Neural progenitor cell (in vitro differentiated cells): Measurements from ENCODE around the gene SYNDIG1. TPM values are rescaled to one million over a fixed set of nuclear protein-coding genes. Genes with fewer than 3 reads are reported as not detected.

Experiments used
- DNase-seq: peaks from one replicate; pipeline ENCODE4 v3.0.0-alpha.2; 2016; ENCODE audit warnings: low spot score
- H2AFZ ChIP-seq: fragments of 200-600 bp; sonication (generic); replicated peaks from 2 replicates; pipeline ENCODE4 v1.6.1; 2016; ENCODE audit warnings: antibody characterized with exemption
- H3F3A ChIP-seq: fragments of 200-600 bp; sonication (generic); 2 replicates; pipeline ENCODE4 v1.6.1; 2016; ENCODE audit warnings: antibody characterized with exemption, low read depth
- H3K27ac ChIP-seq: fragments of 200-600 bp; sonication (generic); 2 replicates; pipeline ENCODE4 v1.5.1; 2016; ENCODE audit warnings: mild to moderate bottlenecking
- H3K27me3 ChIP-seq: fragments of 200-600 bp; sonication (generic); 2 replicates; pipeline ENCODE4 v1.6.1; 2016; ENCODE audit warnings: mild to moderate bottlenecking, moderate library complexity
- H3K36me3 ChIP-seq: fragments of 200-600 bp; sonication (generic); 2 replicates; pipeline ENCODE4 v1.5.1; 2016
- H3K4me1 ChIP-seq: fragments of 200-600 bp; sonication (generic); 2 replicates; pipeline ENCODE4 v1.6.1; 2016; ENCODE audit warnings: mixed run types
- H3K4me2 ChIP-seq: fragments of 200-600 bp; sonication (generic); 2 replicates; pipeline ENCODE4 v1.6.1; 2016
- H3K4me3 ChIP-seq: fragments of 200-600 bp; sonication (generic); 2 replicates; pipeline ENCODE4 v1.5.1; 2016
- H3K79me2 ChIP-seq: fragments of 200-600 bp; sonication (generic); 2 replicates; pipeline ENCODE4 v1.6.1; 2016; ENCODE audit warnings: low read depth
- H3K9ac ChIP-seq: fragments of 200-600 bp; sonication (generic); 2 replicates; pipeline ENCODE4 v1.6.1; 2016
- H3K9me3 ChIP-seq: fragments of 200-600 bp; sonication (generic); 2 replicates; pipeline ENCODE4 v1.5.1; 2016; ENCODE audit warnings: low read depth
- H4K20me1 ChIP-seq: fragments of 200-600 bp; sonication (generic); 2 replicates; pipeline ENCODE4 v1.6.1; 2016; ENCODE audit warnings: low read depth
- H3K27ac Mint-ChIP-seq: 3 replicates; pipeline ENCODE4 v1.8.0; 2021; ENCODE audit warnings: mixed read lengths
- H3K27me3 Mint-ChIP-seq: 2 replicates; pipeline ENCODE4 v1.8.0; 2022; ENCODE audit warnings: low read depth, mild to moderate bottlenecking, inconsistent platforms, moderate library complexity, mixed read lengths; ENCODE audit not compliant: insufficient read depth
- H3K36me3 Mint-ChIP-seq: 3 replicates; pipeline ENCODE4 v1.8.0; 2021; ENCODE audit warnings: mixed read lengths
- H3K4me1 Mint-ChIP-seq: 3 replicates; pipeline ENCODE4 v1.8.0; 2021; ENCODE audit warnings: mixed read lengths
- H3K4me3 Mint-ChIP-seq: 3 replicates; pipeline ENCODE4 v1.8.0; 2021; ENCODE audit warnings: mild to moderate bottlenecking, moderate library complexity, mixed read lengths
- H3K9me3 Mint-ChIP-seq: 3 replicates; pipeline ENCODE4 v1.8.0; 2020; ENCODE audit warnings: mixed read lengths
- EZH2 ChIP-seq: fragments of 200-600 bp; sonication (generic); IDR thresholded peaks from 2 replicates; pipeline ENCODE4 v1.6.1; 2017; ENCODE audit warnings: antibody characterized with exemption, mild to moderate bottlenecking, moderate library complexity
- EZH2phosphoT487 ChIP-seq: fragments of 200-600 bp; sonication (generic); IDR thresholded peaks from 2 replicates; pipeline ENCODE4 v1.6.1; 2017; ENCODE audit warnings: antibody characterized with exemption
- total RNA-seq: library from RNA; depleted of rRNA; stranded (reverse); fragments of >200 nt; gene quantifications from 2 replicates; pipeline ENCODE4 v1.2.3, GENCODE V29; 2015; ENCODE audit warnings: low replicate concordance
- TF ChIP-seq, protein P1 (sequence below): fragments of 200-600 bp; sonication (generic); IDR thresholded peaks from 2 replicates; pipeline ENCODE4 v1.5.1; 2017; ENCODE audit warnings: antibody characterized with exemption, mild to moderate bottlenecking

Gene SYNDIG1
- total RNA-seq, 1 donor from 2014 or later: 1.0 TPM

DNA sequence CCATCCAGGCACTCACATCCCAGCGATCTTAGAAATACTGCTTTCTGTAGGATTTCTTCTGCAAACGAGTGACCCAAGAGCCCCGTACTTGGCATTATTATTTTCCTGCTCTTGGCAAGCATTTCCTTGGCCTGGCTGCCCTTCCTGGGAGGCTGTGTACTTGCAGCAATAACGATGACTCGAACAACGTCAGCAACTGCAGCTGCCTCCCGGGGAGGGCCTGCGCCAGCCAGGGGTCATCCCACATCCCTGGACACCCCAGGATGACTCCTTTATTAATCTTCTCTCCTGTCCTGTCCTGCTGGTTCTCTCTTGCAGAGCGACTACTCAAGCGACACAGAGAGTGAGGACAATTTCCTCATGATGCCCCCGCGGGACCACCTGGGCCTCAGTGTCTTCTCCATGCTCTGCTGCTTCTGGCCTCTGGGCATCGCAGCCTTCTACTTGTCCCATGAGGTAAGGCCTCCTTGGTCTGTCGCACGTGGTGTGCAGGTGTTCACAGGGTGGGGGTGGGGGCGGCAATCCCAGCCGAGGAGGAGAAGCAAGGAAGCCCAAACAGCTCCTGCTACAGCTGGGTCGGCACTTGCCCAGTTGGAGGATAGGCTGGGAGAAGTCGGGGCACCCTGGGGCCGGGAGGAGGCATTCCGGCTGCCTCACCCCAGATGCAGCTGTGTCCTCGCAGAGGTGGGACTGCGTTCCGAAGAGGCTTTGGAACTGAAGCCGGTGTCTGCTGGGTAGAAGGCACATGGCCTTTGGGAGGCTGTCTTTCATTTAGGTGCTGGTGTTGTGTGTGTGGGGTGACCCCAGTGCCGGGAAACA lies 115.3 kb downstream of the SYNDIG1 start:
- H3K36me3 ChIP-seq: no peaks in the 10 kb centered on the region
- H3F3A ChIP-seq: no peaks in the 10 kb centered on the region
- no peak overlapping the region for H2AFZ ChIP-seq
- TF ChIP-seq EZH2phosphoT487 (no peak), EZH2 (no peak)
- TF ChIP-seq, protein P1, sequence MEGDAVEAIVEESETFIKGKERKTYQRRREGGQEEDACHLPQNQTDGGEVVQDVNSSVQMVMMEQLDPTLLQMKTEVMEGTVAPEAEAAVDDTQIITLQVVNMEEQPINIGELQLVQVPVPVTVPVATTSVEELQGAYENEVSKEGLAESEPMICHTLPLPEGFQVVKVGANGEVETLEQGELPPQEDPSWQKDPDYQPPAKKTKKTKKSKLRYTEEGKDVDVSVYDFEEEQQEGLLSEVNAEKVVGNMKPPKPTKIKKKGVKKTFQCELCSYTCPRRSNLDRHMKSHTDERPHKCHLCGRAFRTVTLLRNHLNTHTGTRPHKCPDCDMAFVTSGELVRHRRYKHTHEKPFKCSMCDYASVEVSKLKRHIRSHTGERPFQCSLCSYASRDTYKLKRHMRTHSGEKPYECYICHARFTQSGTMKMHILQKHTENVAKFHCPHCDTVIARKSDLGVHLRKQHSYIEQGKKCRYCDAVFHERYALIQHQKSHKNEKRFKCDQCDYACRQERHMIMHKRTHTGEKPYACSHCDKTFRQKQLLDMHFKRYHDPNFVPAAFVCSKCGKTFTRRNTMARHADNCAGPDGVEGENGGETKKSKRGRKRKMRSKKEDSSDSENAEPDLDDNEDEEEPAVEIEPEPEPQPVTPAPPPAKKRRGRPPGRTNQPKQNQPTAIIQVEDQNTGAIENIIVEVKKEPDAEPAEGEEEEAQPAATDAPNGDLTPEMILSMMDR: no peak
- H3K27ac Mint-ChIP-seq: no peak overlapping the region
- H3K36me3 Mint-ChIP-seq: no peaks in the 10 kb centered on the region
- H3K4me2 ChIP-seq: no peak overlapping the region
- H3K9me3 ChIP-seq: no peaks in the 10 kb centered on the region
- no peak overlapping the region for H3K4me3 Mint-ChIP-seq
- H3K79me2 ChIP-seq: no peaks in the 10 kb centered on the region
- H3K4me1 ChIP-seq: no peaks in the 10 kb centered on the region
- H4K20me1 ChIP-seq: no peaks in the 10 kb centered on the region
- H3K4me1 Mint-ChIP-seq: peaks cover 7% of the 10 kb centered on the region
- H3K4me3 ChIP-seq: no peak overlapping the region
- no peaks in the 10 kb centered on the region for H3K27me3 ChIP-seq
- H3K9me3 Mint-ChIP-seq: no peaks in the 10 kb centered on the region
- H3K27ac ChIP-seq: no peak overlapping the region
- no peak overlapping the region for H3K9ac ChIP-seq
- H3K27me3 Mint-ChIP-seq: peaks cover 6% of the 10 kb centered on the region
- no peak for DNase-seq

DNA sequence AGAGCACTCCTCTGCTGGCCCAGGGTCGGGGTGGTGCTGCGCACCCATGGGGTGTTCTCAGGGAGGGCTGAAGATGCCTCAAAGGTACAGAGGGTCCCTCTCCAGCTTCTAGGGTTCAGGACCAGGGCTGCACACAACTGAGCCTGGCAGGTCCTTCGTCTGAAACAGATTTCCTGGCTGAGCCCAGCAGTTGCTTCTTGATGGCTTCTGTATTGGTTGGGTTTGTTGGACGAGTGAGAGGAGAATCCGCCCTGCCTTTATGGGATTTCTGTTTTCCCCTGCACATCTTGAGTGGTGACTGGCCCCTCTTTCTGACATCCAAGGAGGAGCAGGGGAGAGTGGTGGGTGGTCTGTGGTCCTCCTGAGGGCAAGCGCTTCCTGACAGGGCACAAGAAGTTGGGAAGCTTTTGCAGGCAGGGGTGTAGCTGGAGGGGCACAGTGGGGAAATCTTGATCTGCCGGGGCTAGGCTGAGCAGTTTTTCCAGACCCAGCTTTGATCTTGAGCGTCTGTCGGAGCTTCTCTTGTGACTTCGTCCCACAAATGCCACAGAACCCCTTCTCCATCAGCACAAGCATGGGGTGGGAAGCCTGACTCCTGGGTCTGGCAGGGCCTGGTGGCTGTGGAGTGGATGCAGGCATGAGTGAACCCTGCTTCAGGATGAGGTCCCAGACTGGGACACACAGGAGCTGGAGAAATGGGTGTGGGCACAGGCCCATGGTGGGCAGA lies 116.5 kb downstream of the SYNDIG1 start:
- no peaks in the 10 kb centered on the region for H3K79me2 ChIP-seq

DNA sequence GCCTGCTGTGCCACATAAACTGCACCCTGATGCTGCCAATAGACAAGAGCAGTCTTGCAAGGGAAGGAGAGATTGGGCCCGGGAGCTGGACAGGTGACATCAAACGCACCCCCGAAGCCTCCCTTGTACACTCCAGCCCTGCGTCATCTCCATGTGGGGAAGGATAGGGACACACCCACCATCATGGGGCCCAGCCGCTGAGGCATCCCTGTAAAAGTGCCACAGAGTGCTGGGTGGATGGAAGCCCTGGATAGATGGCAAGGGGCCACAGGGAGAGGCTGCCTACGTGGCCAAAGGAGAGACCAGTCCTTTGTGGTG lies 117.1 kb downstream of the SYNDIG1 start:
- no peak for DNase-seq
- no peak overlapping the region for H3K4me2 ChIP-seq
- H3K9ac ChIP-seq: no peak overlapping the region
- no peak for TF ChIP-seq EZH2
- TF ChIP-seq, protein P1: no peak
- TF ChIP-seq EZH2phosphoT487: no peak
- no peaks in the 10 kb centered on the region for H3K4me1 ChIP-seq
- H4K20me1 ChIP-seq: no peaks in the 10 kb centered on the region
- H3K9me3 Mint-ChIP-seq: no peaks in the 10 kb centered on the region
- H3K4me3 ChIP-seq: no peak overlapping the region
- no peaks in the 10 kb centered on the region for H3K36me3 ChIP-seq
- H3F3A ChIP-seq: no peaks in the 10 kb centered on the region
- no peaks in the 10 kb centered on the region for H3K36me3 Mint-ChIP-seq
- H3K27ac ChIP-seq: no peak overlapping the region
- H3K4me3 Mint-ChIP-seq: no peak overlapping the region
- peaks cover 6% of the 10 kb centered on the region for H3K27me3 Mint-ChIP-seq
- no peak overlapping the region for H3K27ac Mint-ChIP-seq
- H2AFZ ChIP-seq: no peak overlapping the region
- H3K4me1 Mint-ChIP-seq: peaks cover 9% of the 10 kb centered on the region
- H3K27me3 ChIP-seq: no peaks in the 10 kb centered on the region
- no peaks in the 10 kb centered on the region for H3K9me3 ChIP-seq
- no peaks in the 10 kb centered on the region for H3K79me2 ChIP-seq

More for the DNA sequence above, 116.5 kb downstream of the SYNDIG1 start:
- Mint-ChIP-seq H3K27me3 (peaks cover 6% of the 10 kb centered on the region), H3K9me3 (no peaks in the 10 kb centered on the region), H3K27ac (no peak overlapping the region), H3K36me3 (no peaks in the 10 kb centered on the region), H3K4me1 (peaks cover 9% of the 10 kb centered on the region), H3K4me3 (no peak overlapping the region)
- Histone ChIP-seq H3K4me1 (no peaks in the 10 kb centered on the region), H2AFZ (no peak overlapping the region), H3K27ac (no peak overlapping the region), H3K36me3 (no peaks in the 10 kb centered on the region), H3K4me3 (no peak overlapping the region), H3K27me3 (no peaks in the 10 kb centered on the region), H3K4me2 (no peak overlapping the region), H3K9ac (no peak overlapping the region), H4K20me1 (no peaks in the 10 kb centered on the region), H3K9me3 (no peaks in the 10 kb centered on the region), H3F3A (no peaks in the 10 kb centered on the region)
- TF ChIP-seq, protein P1: no peak
- TF ChIP-seq EZH2: no peak
- TF ChIP-seq EZH2phosphoT487: no peak
- no peak for DNase-seq
